Fibroblast of gingiva (primary cell): Measurements from ENCODE around the gene DTL.

ENCODE experiments used
- DNase-seq: peaks from one replicate; pipeline ENCODE4 v3.0.0-alpha.2; 2011; ENCODE audit warnings: low read depth

DTL gene

DNA sequence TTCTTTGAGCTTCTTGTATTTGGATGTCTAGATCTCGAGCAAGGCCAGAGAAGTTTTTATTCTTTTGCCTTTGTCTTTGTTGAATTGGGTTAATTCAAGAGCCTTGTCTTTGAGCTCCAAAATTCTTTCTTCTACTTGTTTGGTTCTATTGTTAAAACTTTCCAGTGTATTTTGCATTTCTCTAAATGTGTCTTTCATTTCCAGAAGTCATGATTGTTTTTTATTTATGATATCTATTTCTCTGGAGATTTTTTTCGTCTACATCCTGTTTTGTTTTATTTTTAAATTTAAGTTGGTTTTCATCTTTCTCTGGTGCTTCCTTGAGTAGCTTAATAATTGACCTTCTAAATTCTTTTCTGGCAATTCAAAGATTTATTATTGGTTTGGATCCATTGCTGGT lies 61.8 kb downstream of the DTL start:
- DNase-seq: no peak

GRCh38 chr1:212098310-212098709 lies 62.8 kb downstream of the DTL start:
- DNase-seq: no peak

DNA sequence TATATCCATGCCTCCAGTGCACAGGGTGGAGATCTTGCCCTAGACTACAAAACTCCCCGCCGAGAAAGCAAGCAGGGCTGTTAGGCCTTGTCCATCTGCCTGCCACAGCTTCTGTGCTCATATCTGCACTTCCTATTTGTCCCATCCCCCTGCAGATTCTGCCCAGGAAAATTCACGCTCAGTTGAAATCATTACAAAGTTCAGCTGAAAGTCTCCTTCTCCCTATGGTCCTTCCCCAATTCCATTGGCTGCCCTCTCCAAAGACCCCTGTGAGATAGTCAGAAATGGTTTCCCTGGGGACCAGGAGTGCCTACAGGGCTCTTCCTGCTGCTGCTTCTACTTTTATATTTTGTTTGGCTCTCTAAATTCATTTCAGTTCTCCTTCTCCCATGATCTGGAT lies 63.2 kb downstream of the DTL start:
- DNase-seq: no peak

DNA sequence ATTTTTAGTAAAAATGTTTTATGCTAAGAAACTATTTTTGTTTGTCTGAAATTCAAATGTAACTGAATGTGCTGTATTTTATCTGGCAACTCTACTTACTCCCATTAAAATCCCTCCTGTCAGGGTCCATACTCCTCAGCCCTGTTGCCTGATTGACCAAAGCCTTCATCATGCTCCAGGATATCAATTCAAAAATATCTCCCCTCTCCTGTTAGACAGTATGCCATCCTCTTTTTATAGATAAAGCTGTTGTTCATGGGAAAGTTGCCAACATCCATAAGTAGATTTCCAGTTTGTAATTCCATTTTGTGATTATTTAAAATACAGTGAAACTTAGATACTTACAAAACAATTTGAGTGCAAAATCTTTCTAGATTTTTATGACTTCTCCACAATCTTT lies 65.7 kb downstream of the DTL start:
- no peak for DNase-seq

- no peak for DNase-seq
Measured at GRCh38 chr1:212101735-212102134, 66.2 kb downstream of the DTL start.

DNA sequence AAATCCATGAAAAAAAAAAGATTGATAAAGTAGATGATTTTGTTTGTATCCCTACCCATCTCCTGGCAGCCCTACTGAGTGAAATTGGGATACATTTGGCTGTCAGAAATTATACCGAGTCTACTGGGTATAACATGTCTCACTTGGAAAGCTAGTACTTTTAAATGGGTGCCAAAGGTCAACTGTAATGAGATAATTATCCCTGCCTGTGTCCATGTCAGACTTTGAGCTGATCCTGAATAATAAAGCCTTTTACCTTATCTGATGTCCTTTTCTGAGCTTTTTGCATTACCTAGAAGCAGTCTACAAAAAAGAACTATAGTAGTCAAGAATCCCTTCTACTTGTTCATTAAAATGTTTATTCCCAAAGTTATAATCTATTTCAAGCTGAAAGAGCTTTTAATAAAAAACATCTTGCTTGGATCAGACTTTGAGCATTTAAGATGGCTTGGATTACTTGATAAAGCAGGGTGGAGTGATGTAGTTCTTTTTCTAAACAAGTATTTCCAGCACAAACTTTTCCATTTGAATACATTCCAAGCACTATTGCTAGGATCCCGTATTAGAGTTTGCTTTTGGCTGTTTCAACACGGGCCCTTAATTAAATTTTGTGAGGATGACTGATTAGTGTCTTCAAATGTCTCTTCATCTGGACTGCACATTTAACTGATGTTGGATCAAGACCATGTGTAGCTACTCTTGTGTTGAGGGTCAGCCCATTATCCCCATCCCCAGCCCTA lies 69.2 kb downstream of the DTL start:
- DNase-seq: peak; percentile 63

GRCh38 chr1:212106286-212106792 lies 70.8 kb downstream of the DTL start:
- DNase-seq: peak; percentile 39

GRCh38 chr1:212107481-212107880 lies 71.9 kb downstream of the DTL start:
- no peak for DNase-seq

- DNase-seq: no peak
Measured at GRCh38 chr1:212108187-212108586, 72.6 kb downstream of the DTL start.

DNA sequence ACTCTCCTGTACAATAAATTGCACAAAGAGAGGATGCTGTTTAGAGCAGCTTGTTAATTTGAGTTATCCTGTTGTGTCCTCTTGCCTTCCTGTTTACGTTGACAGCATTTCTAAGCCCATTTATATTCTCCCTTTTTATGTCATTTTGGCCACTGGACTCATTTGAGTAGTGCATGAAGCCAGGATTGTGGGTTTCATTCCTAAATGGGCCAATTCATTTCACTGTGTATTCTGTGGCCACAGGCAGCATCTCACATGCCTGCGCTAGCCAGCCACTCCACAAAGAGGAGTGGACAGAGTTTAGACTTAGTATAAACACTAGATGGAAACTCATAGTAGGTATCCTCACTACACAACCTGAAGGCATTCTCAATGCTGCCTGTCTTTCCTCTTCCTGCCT lies 73.4 kb downstream of the DTL start:
- DNase-seq: no peak

- no peak for DNase-seq
Measured at GRCh38 chr1:212109728-212110127, 74.2 kb downstream of the DTL start.

GRCh38 chr1:212110617-212111016 lies 75.1 kb downstream of the DTL start:
- DNase-seq: peak; percentile 68

GRCh38 chr1:212111536-212111935 lies 76.0 kb downstream of the DTL start:
- DNase-seq: no peak

GRCh38 chr1:212113706-212114105 lies 78.2 kb downstream of the DTL start:
- DNase-seq: no peak

DNA sequence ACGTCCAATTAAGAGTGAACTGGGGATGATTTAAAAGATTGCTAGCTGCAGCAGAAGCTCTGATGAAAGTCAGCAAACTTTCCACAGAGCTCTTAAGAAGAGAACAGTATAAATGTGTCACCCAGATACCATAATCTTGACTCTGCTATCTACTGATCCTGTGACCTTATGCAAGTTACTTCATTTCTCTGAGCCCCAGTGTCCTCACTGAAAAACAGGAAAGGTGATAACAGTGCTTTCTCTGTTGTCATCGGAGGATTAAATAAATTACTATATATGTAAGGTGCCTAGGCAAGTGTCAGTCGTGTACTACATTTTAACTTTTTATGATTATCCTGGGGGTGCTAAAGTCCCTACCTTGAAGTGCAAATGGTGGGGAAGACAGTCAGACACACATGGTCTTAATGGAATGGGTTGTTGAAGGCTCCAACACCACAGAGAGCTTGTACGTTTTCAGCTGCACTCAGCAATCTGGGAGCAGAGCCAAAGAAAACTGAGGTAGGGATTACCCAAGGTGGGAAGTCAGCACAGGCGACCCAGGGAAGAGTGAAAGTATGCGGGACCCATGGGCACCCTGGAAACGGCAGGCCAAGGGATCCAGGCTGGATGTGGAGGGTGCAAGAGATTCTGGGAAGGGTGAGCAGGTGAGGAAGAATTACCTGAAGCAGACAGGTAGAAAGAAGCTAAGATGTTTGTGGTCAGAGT lies 82.8 kb downstream of the DTL start:
- no peak for DNase-seq

GRCh38 chr1:212118872-212119260 lies 83.3 kb downstream of the DTL start:
- no peak for DNase-seq

DNA sequence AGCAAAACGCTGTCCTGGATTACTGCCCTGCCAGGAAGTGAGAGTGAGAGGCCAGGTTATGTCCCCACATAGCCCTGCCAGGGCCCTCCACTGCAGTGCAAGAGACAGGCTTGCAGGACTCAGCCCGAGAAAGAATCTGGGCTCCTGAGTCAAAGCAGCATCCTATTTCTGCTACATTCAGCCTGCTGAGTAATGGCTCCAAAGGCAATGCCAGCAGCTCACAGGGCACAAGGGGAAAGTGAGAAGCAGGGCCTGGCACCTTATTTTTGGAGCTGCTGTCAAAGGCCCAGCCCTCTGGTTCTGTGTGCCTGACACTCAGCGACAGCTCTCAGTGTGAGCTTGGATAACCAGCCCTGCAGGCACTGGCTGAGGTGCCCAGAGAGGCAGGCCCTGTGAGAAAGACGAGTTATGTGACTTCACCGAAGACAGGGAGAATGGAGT lies 83.9 kb downstream of the DTL start:
- peak; percentile 9 for DNase-seq

- DNase-seq: no peak
Measured at GRCh38 chr1:212119863-212120262, 84.3 kb downstream of the DTL start.

DNA sequence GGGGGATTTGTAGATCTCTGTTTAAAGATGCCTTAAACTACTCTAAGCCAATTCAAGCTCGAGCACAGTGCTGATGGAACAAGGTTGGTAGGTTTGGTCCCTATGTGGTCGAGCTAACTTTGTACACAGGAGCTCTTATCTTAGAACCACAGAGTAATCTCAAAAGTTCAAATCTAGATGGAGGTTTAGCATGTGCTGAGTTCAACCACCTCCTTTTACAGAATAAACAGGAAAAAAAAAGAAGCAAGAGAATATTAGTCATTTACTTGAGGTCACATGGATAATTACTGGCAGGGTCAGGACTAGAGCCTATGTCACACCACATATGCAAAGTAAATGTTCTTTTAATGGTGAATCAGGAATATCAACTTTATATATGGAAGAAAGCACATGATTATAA lies 86.2 kb downstream of the DTL start:
- no peak for DNase-seq

- DNase-seq: no peak
Measured at GRCh38 chr1:212124690-212125582, 89.4 kb downstream of the DTL start.

- DNase-seq: no peak
Measured at GRCh38 chr1:212125654-212126053, 90.1 kb downstream of the DTL start.

GRCh38 chr1:212127221-212127620 lies 91.7 kb downstream of the DTL start:
- no peak for DNase-seq

GRCh38 chr1:212129781-212130180 lies 94.2 kb downstream of the DTL start:
- no peak for DNase-seq
